HepG2 (cell line): ENCODE data around the gene BAIAP3. TPM values are rescaled to one million over a fixed set of nuclear protein-coding genes. Genes with fewer than 3 reads are reported as not detected.

Experiments used
- ATF4 ChIP-seq, 2 experiments: fragments of 450-650 bp in 1 of 2; sonication (generic) in 1 of 2; formaldehyde crosslinking; IDR thresholded peaks; 2 replicates each; pipeline versions ENCODE4 v1.5.0 to v1.8.0; 2020 to 2022; ENCODE audit warnings: mild to moderate bottlenecking in 1 of 2, missing genetic modification reagents in 1 of 2
- CBX1 ChIP-seq: IDR thresholded peaks from one replicate; pipeline ENCODE4 v1.6.1; 2016; ENCODE audit warnings: antibody characterized with exemption, low read depth
- CEBPG ChIP-seq: IDR thresholded peaks from 2 replicates; pipeline ENCODE4 v1.6.1; 2016
- FUBP1 ChIP-seq: sonication (generic); formaldehyde crosslinking; IDR thresholded peaks from 2 replicates; pipeline ENCODE4 v1.5.1; 2020; ENCODE audit warnings: missing genetic modification reagents, mild to moderate bottlenecking, borderline replicate concordance
- GATAD2A ChIP-seq: IDR thresholded peaks from 2 replicates; pipeline ENCODE4 v1.6.1; 2016
- IRF9 ChIP-seq: sonication (generic); formaldehyde crosslinking; IDR thresholded peaks from 2 replicates; pipeline ENCODE4 v1.8.0; 2022; ENCODE audit warnings: missing genetic modification reagents, mild to moderate bottlenecking, borderline replicate concordance
- KMT2A ChIP-seq: sonication (generic); formaldehyde crosslinking; IDR thresholded peaks from 2 replicates; pipeline ENCODE4 v1.4.0; 2020; ENCODE audit warnings: missing genetic modification reagents
- LRRFIP1 ChIP-seq: sonication (generic); formaldehyde crosslinking; conservative IDR thresholded peaks from 2 replicates; pipeline ENCODE4 v1.4.0; 2020; ENCODE audit warnings: missing genetic modification reagents
- MZF1 ChIP-seq: sonication (generic); formaldehyde crosslinking; IDR thresholded peaks from 2 replicates; pipeline ENCODE4 v1.8.1; 2023; ENCODE audit warnings: mild to moderate bottlenecking, missing genetic modification reagents, borderline replicate concordance
- NFE2 ChIP-seq: sonication (generic); formaldehyde crosslinking; IDR thresholded peaks from 2 replicates; pipeline ENCODE4 v1.4.0; 2020; ENCODE audit warnings: missing genetic modification reagents
- NFYB ChIP-seq: sonication (generic); formaldehyde crosslinking; IDR thresholded peaks from 2 replicates; pipeline ENCODE4 v1.4.0; 2020; ENCODE audit warnings: missing genetic modification reagents
- NR2F6 ChIP-seq, 2 experiments: IDR thresholded peaks; 2 replicates each; pipeline ENCODE4 v1.6.1; 2016; ENCODE audit warnings: antibody characterized with exemption in 1 of 2, mild to moderate bottlenecking in 1 of 2
- RCOR2 ChIP-seq: IDR thresholded peaks from 2 replicates; pipeline ENCODE4 v1.6.1; 2016; ENCODE audit warnings: missing biosample characterization, missing genetic modification reagents
- TMF1 ChIP-seq: sonication (generic); formaldehyde crosslinking; IDR thresholded peaks from 2 replicates; pipeline ENCODE4 v1.8.1; 2022; ENCODE audit warnings: low read depth, missing genetic modification reagents
- ZNF367 ChIP-seq: sonication (generic); formaldehyde crosslinking; IDR thresholded peaks from 2 replicates; pipeline ENCODE4 v1.4.0; 2020; ENCODE audit warnings: missing genetic modification reagents, borderline replicate concordance
- ZNF644 ChIP-seq: IDR thresholded peaks from 2 replicates; pipeline ENCODE4 v1.6.1; 2016; ENCODE audit warnings: low read depth
- ZNF878 ChIP-seq: sonication (generic); formaldehyde crosslinking; IDR thresholded peaks from 2 replicates; pipeline ENCODE4 v1.8.1; 2023; ENCODE audit warnings: mild to moderate bottlenecking, missing genetic modification reagents, moderate library complexity
- ZNF879 ChIP-seq: sonication (generic); formaldehyde crosslinking; IDR thresholded peaks from 2 replicates; pipeline ENCODE4 v1.8.1; 2023; ENCODE audit warnings: missing genetic modification reagents
- polyA plus RNA-seq, 8 experiments: library from polyadenylated mRNA; depleted of rRNA in 3 of 8; stranded (reverse) in 7 of 8; unstranded in 1 of 8; fragments of >200 nt; fragmentation: Illumina TruSeq in 4 of 8; extraction: Trizol in 4 of 8; gene quantifications; 2 replicates each; pipeline versions ENCODE4 v1.2.1 to v1.2.3, GENCODE V29; 2011 to 2016; ENCODE audit warnings: low read depth in 4 of 8, missing spikeins in 1 of 8, mixed read lengths in 1 of 8; ENCODE audit not compliant: insufficient read depth in 1 of 8
- total RNA-seq, 5 experiments: library from RNA; depleted of rRNA; stranded (reverse); fragments of >200 nt; fragmentation: Illumina TruSeq; extraction: Trizol; gene quantifications; 2 replicates each; pipeline ENCODE4 v1.2.3, GENCODE V29; 2016; ENCODE audit warnings: low read depth in 1 of 5
- TF ChIP-seq, protein P1 (sequence below): IDR thresholded peaks from 2 replicates; pipeline ENCODE4 v1.6.1; 2012; ENCODE audit warnings: inconsistent platforms
- TF ChIP-seq, protein P2 (sequence below): IDR thresholded peaks from 2 replicates; pipeline ENCODE4 v1.6.1; 2012; ENCODE audit warnings: low read depth, low read length, improper control_type of control experiment
- TF ChIP-seq, protein P3 (sequence below): sonication (generic); formaldehyde crosslinking; IDR thresholded peaks from 2 replicates; pipeline ENCODE4 v1.5.0; 2020; ENCODE audit warnings: missing genetic modification reagents

The BAIAP3 gene
- total and polyA plus RNA-seq, 2 of the 13 experiments (the other 11 are each of a cell fraction or from before 2014, with no cell fraction given) = 3.2 to 5.7 TPM

DNA sequence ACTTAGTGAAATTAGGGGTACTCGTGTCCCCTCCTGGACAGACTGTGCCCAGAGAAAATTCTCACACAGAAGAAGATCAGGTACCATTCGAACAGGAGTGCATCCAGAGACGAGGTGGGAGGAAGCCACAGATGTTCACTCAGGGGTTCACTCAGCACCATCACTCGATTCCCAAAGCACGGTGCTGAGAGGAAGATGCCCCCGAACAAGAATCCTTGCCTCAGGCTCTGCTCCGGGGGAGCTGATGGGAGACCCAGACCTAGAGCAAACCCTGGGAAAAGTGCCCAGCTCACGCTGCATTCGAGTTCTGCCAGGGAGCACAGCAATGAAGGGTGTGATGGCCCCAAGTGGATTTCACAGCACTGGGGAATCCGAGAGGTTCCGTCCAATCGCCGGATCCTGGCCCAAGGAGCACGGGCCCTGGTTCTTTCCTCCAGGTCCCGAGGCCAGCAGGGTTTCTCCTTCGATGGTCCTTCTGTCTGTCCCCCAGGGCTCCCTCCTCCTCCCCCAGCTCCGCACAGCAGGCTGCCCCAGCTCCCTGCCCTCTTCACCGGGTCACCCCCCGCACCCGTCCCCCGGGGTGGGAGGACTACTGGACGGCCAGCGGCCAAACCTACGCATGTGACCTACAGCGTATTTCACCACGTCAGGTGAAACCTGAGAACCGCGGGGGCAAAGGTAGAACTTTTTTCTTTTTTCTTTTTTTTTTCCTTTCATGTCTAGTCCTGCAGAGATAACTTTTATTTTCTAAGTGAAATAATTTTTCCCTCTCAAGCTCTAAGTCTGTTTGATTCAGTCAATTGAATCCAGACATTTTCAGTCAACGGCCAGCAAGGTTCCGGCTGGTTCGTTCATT lies 34.2 kb upstream of the BAIAP3 start (continued):
- no peak for TF ChIP-seq LRRFIP1
- no peak for TF ChIP-seq FUBP1 (CRISPR knock-in tag)
- TF ChIP-seq, protein P1, sequence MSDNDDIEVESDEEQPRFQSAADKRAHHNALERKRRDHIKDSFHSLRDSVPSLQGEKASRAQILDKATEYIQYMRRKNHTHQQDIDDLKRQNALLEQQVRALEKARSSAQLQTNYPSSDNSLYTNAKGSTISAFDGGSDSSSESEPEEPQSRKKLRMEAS = peak; percentile 23; the same call in 1 of the 2 replicates
- no peak for TF ChIP-seq KMT2A (CRISPR knock-in tag)
- TF ChIP-seq ZNF878 = peak; percentile 52; the same call in 1 of the 2 replicates
- 0 out of 2 replicates have a peak, but pooled peaks have one; percentile 11 for TF ChIP-seq CEBPG (CRISPR knock-in tag)
- TF ChIP-seq NR2F6 (IDR thresholded peaks at IDR 0.05) = no peak
- peak; percentile 54; the same call in 1 of the 2 replicates for TF ChIP-seq NR2F6 (CRISPR knock-in tag; IDR thresholded peaks at IDR 0.05)
- TF ChIP-seq ZNF879 (CRISPR knock-in tag) = no peak
- no peak for TF ChIP-seq NFE2 (CRISPR knock-in tag)
- TF ChIP-seq ZNF644 (CRISPR knock-in tag) = no peak
- TF ChIP-seq CBX1 = no peak
- TF ChIP-seq NFYB (CRISPR knock-in tag) = 0 out of 2 replicates have a peak, but pooled peaks have one; percentile 16
- no peak for TF ChIP-seq ZNF367 (CRISPR knock-in tag)
- TF ChIP-seq TMF1 (CRISPR knock-in tag) = no peak
- no peak for TF ChIP-seq ATF4 (CRISPR knock-in tag; IDR thresholded peaks at IDR 0.05)
- TF ChIP-seq, protein P2, sequence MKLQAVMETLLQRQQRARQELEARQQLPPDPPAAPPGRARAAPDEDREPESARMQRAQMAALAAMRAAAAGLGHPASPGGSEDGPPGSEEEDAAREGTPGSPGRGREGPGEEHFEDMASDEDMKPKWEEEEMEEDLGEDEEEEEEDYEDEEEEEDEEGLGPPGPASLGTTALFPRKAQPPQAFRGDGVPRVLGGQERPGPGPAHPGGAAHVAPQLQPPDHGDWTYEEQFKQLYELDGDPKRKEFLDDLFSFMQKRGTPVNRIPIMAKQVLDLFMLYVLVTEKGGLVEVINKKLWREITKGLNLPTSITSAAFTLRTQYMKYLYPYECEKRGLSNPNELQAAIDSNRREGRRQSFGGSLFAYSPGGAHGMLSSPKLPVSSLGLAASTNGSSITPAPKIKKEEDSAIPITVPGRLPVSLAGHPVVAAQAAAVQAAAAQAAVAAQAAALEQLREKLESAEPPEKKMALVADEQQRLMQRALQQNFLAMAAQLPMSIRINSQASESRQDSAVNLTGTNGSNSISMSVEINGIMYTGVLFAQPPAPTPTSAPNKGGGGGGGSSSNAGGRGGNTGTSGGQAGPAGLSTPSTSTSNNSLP = no peak
- TF ChIP-seq, protein P3, sequence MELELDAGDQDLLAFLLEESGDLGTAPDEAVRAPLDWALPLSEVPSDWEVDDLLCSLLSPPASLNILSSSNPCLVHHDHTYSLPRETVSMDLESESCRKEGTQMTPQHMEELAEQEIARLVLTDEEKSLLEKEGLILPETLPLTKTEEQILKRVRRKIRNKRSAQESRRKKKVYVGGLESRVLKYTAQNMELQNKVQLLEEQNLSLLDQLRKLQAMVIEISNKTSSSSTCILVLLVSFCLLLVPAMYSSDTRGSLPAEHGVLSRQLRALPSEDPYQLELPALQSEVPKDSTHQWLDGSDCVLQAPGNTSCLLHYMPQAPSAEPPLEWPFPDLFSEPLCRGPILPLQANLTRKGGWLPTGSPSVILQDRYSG = no peak
- no peak for TF ChIP-seq IRF9 (CRISPR knock-in tag)
- no peak for TF ChIP-seq MZF1 (CRISPR knock-in tag)
- TF ChIP-seq RCOR2 (CRISPR knock-in tag) = no peak
- peak; percentile 61 for TF ChIP-seq GATAD2A
